Thyroid gland (tissue), 4 donors: Measurements from ENCODE around the gene OR10J4. TPM values are rescaled to one million over a fixed set of nuclear protein-coding genes. Genes with fewer than 3 reads are reported as not detected.

Experiments
- DNase-seq, 2 donors: peaks; one replicate each; pipeline ENCODE4 v3.0.0-alpha.2; 2019
- H3K27ac ChIP-seq, 3 donors: fragments of 200-600 bp; sonication (generic); 1 replicate in 2 of 3; 2 replicates in 1 of 3; pipeline ENCODE4 v1.5.1; 2016 to 2019; ENCODE audit warnings: mild to moderate bottlenecking in 1 of 3, moderate library complexity in 1 of 3
- H3K27me3 ChIP-seq: fragments of 200-600 bp; sonication (generic); one replicate; pipeline ENCODE4 v1.5.1; 2019
- H3K36me3 ChIP-seq, 2 donors: fragments of 200-600 bp; sonication (generic); one replicate each; pipeline ENCODE4 v1.5.1; 2016 to 2019
- H3K4me1 ChIP-seq, 2 donors: fragments of 200-600 bp; sonication (generic); one replicate each; pipeline ENCODE4 v1.5.1; 2017 to 2019
- H3K4me3 ChIP-seq, 3 donors: fragments of 200-600 bp; sonication (generic); replicated peaks in 1 of 3; 1 replicate in 2 of 3; 2 replicates in 1 of 3; pipeline ENCODE4 v1.5.1; 2016; ENCODE audit warnings: mild to moderate bottlenecking in 1 of 3
- H3K9me3 ChIP-seq: fragments of 200-600 bp; sonication (generic); one replicate; pipeline ENCODE4 v1.5.1; 2017
- POLR2A ChIP-seq, 2 donors: fragments of 450-650 bp; IDR thresholded peaks; one replicate each; pipeline ENCODE4 v1.6.1; 2017; ENCODE audit warnings: antibody characterized with exemption in 2 of 2, mild to moderate bottlenecking in 2 of 2, moderate library complexity in 1 of 2
- WGBS, 2 donors: methylation state at CpG; one replicate each; pipeline ENCODE4 v1.1.5; 2017; 5-methylcytosine and 5-hydroxymethylcytosine counted together
- intact Hi-C: fragments of 100-400 bp; cut with DNase I; formaldehyde crosslinking; loops from one replicate; pipeline ENCODE4 v1.15.1; 2023
- total RNA-seq, 4 donors: library from RNA; depleted of rRNA; stranded (reverse); fragments of >200 nt; gene quantifications; one replicate each; pipeline ENCODE4 v1.2.3, GENCODE V29; 2016
- TF ChIP-seq, protein P1 (sequence below), 6 experiments: fragments of 200-600 bp in 3 of 6; fragments of 450-650 bp in 3 of 6; sonication (generic) in 3 of 6; IDR thresholded peaks; one replicate each; pipeline ENCODE4 v1.5.1; 2016 to 2019; ENCODE audit warnings: antibody characterized with exemption in 6 of 6, mild to moderate bottlenecking in 2 of 6, inconsistent platforms in 1 of 6, moderate library complexity in 1 of 6

OR10J4 gene
- total RNA-seq, 4 donors from 2014 or later, result not detected

DNA sequence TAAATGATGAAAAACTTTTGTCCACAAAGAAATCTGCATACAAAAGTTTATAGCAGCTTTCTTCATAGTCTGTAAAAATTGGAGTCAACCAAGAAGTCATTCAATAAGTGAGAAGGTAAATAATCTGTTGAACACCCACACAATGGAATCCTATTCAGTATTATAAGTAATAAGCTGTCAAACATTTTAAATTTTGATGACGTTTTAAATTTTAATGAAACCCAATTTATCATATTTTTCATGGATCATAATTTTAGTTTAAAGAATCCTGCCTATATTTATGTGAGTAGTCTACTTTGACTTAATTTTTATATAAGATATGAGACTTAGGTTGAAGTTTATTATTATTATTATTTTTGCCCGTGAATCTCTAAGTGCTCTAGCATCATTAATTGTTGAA is 27.5 kb downstream of the OR10J4 start:
- Histone ChIP-seq H3K4me3 (no peak overlapping the region), H3K27ac (no peak overlapping the region), H3K9me3 (no peaks in the 10 kb centered on the region), H3K27me3 (no peaks in the 10 kb centered on the region), H3K36me3 (no peaks in the 10 kb centered on the region), H3K4me1 (no peaks in the 10 kb centered on the region)
- no peak for DNase-seq
- intact Hi-C loops, result no loop called here
- 75% methylated on average over 2 of the region's 2 CpGs for WGBS, 2 donors
- TF ChIP-seq, protein P1, sequence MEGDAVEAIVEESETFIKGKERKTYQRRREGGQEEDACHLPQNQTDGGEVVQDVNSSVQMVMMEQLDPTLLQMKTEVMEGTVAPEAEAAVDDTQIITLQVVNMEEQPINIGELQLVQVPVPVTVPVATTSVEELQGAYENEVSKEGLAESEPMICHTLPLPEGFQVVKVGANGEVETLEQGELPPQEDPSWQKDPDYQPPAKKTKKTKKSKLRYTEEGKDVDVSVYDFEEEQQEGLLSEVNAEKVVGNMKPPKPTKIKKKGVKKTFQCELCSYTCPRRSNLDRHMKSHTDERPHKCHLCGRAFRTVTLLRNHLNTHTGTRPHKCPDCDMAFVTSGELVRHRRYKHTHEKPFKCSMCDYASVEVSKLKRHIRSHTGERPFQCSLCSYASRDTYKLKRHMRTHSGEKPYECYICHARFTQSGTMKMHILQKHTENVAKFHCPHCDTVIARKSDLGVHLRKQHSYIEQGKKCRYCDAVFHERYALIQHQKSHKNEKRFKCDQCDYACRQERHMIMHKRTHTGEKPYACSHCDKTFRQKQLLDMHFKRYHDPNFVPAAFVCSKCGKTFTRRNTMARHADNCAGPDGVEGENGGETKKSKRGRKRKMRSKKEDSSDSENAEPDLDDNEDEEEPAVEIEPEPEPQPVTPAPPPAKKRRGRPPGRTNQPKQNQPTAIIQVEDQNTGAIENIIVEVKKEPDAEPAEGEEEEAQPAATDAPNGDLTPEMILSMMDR (IDR thresholded peaks at IDR 0.05), result no peak
- no peak for TF ChIP-seq POLR2A (IDR thresholded peaks at IDR 0.05)

DNA sequence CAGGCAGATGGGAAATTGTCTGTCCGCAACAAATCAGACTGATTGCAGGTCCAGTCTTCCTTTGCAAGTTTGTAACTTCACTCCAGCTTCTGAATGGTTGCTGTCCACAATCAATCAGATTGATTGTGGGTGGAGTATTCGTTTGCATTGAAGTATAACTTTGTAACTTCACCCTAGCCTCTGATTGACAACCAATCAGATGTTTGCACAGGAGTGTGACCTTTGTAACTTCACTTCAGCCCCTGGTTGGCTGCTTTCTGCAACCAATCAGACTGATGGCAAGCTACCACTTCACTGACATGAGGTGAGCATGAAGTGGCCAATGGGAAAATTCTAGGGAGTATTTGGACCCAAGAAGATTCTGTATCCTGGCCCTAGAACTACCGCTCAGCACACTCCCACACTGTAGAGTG is 33.2 kb downstream of the OR10J4 start:
- WGBS, 2 donors, result 83 to 86% methylated on average over 3 of the region's 3 CpGs
- no peaks in the 10 kb centered on the region for H3K9me3 ChIP-seq
- TF ChIP-seq, protein P1 (IDR thresholded peaks at IDR 0.05), result no peak
- no peak for TF ChIP-seq POLR2A (IDR thresholded peaks at IDR 0.05)
- no peak for DNase-seq
- H3K4me1 ChIP-seq, result no peaks in the 10 kb centered on the region
- no peak overlapping the region for H3K27ac ChIP-seq
- H3K4me3 ChIP-seq, result no peak overlapping the region
- intact Hi-C loops, result no loop called here
- H3K36me3 ChIP-seq, result no peaks in the 10 kb centered on the region
- no peaks in the 10 kb centered on the region for H3K27me3 ChIP-seq

DNA sequence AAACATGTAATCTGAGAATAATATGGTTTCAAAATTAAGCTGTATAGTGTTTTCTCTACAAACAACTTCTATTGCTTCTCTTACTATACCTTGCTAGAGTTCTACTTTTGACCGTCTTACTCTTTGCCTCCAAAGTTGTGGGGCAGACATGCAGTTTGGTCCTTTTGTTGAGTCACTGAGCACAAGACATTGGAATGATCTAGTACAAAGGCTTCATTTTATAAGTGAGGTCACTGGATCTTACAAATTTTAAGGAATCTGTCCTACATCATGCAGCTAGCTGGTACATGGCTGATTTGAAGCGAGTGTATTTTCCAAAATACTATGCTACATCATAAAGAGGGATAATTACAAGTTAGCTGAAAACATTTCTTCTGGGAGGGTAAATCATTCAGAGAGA is 36.3 kb downstream of the OR10J4 start:
- H3K9me3 ChIP-seq, result no peaks in the 10 kb centered on the region
- H3K4me3 ChIP-seq, result no peak overlapping the region
- no peak for TF ChIP-seq POLR2A (IDR thresholded peaks at IDR 0.05)
- 90% methylated on average over 2 of the region's 2 CpGs for WGBS, 2 donors
- no peak for DNase-seq
- intact Hi-C loops, result no loop called here
- H3K4me1 ChIP-seq, result no peaks in the 10 kb centered on the region
- H3K27me3 ChIP-seq, result no peaks in the 10 kb centered on the region
- H3K36me3 ChIP-seq, result no peaks in the 10 kb centered on the region
- no peak overlapping the region for H3K27ac ChIP-seq

DNA sequence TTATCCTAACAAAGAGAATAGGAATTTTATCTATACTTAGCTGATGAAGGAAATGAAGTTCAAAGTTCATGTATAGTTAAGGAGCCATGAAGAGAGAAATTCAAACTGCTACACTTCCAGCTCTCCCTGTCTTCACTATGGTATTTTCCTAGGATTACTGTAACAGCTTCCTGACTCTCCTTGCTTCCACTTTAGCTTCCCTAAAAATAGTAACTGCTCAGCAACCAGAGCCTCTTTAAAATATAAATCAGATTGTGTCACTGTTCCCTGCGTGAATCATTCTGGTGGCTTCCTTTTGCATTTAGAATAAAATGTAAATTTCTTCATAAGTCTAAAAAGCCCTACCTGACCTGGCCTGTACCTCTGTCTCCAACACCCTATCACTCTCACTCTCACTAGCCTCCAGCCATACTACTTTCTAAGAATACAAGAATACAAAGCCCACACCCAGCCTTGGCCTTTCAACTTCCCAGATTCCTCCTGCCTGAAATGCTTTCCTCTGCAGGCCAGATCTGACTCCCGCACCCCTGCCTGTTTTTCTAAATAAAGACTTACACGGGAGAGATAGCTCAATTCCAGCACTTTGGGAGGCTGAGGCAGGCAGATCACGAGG is 38.0 kb downstream of the OR10J4 start:
- no peak overlapping the region for H3K27ac ChIP-seq
- H3K4me3 ChIP-seq, result no peak overlapping the region
- no peaks in the 10 kb centered on the region for H3K36me3 ChIP-seq
- WGBS, 2 donors, result 63 to 75% methylated on average over 4 of the region's 4 CpGs
- DNase-seq, result no peak
- no peaks in the 10 kb centered on the region for H3K9me3 ChIP-seq
- no peaks in the 10 kb centered on the region for H3K27me3 ChIP-seq
- intact Hi-C loops, result no loop called here
- no peak for TF ChIP-seq POLR2A (IDR thresholded peaks at IDR 0.05)
- TF ChIP-seq, protein P1 (IDR thresholded peaks at IDR 0.05), result no peak
- H3K4me1 ChIP-seq, result no peaks in the 10 kb centered on the region

DNA sequence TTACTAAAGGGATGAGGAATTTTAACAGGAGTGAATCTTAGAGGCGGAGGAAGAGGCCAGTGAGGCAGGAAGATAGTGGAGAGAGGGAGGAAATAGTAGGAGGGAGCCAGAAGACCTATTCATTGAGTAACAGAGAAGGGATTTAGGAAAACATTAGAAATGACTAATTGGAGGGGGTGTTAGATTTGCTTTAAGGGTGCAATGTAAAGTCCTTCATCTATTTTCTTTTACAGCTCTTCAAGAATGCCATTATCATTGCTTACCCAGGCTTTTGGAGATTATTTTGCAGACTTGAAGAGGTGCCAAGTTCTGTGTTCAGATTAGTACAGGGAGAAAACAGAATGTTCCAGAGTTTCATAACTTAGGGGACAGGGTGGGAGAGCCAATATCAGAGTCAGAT is 41.3 kb downstream of the OR10J4 start:
- 70 to 73% methylated on average over 1 of the region's 1 CpG for WGBS, 2 donors
- TF ChIP-seq, protein P1 (IDR thresholded peaks at IDR 0.05), result no peak
- no peak for TF ChIP-seq POLR2A (IDR thresholded peaks at IDR 0.05)
- H3K4me1 ChIP-seq, result no peaks in the 10 kb centered on the region
- intact Hi-C loops, result no loop called here
- no peaks in the 10 kb centered on the region for H3K9me3 ChIP-seq
- H3K4me3 ChIP-seq, result no peak overlapping the region
- H3K27ac ChIP-seq, result no peak overlapping the region
- DNase-seq, result no peak
- H3K27me3 ChIP-seq, result no peaks in the 10 kb centered on the region
- no peaks in the 10 kb centered on the region for H3K36me3 ChIP-seq
